ENCODE measurements around the gene FASTK. TPM values are rescaled to one million over a fixed set of nuclear protein-coding genes. Genes with fewer than 3 reads are reported as not detected.
A peak's percentile ranks its signal among the peaks of the same experiment; 100 is the strongest.
"Not testable (repeated sequence)": the region's sequence is repeated elsewhere in the genome, so short reads cannot be mapped to it uniquely, and the experiment has no call there.

The FASTK gene
- polyA plus RNA-seq, 1 experiment, result 89.9 TPM

- Histone ChIP-seq H3K4me3 (ENCODE audit: low read depth, low read length) (no peak overlapping the region), H3K27me3 (ENCODE audit: control insufficient read depth, insufficient read depth, low read length) (no peaks in the 10 kb centered on the region), H3K36me3 (ENCODE audit: control insufficient read depth, insufficient read depth, low read length) (peaks cover 10% of the 10 kb centered on the region)
- POLR2A ChIA-PET, result no interaction called here
- CTCF ChIA-PET, result interaction anchor here (0.6 to 3.0 kb wide), 5 partner anchors 14 to 143 kb away, joined by 3 to 12 read pairs (median 4); partner anchors contain the start of gene SLC4A2
- TF ChIP-seq CTCF (IDR thresholded peaks at IDR 0.05; ENCODE audit: insufficient read depth, low read depth, low read length), result no peak
- DNase-seq (ENCODE audit: low read depth), result no peak
Measured at GRCh38 chr7:151032936-151033863, 47.4 kb downstream of the FASTK start.

GRCh38 chr7:151031011-151031410, 49.6 kb downstream of the FASTK start:
- POLR2A ChIA-PET, result no interaction called here
- CTCF ChIA-PET, result interaction anchor here (1.8 to 3.0 kb wide), 2 partner anchors 12 to 80 kb away, joined by 8 to 12 read pairs; no protein-coding TSS in a partner anchor
- H3K4me3 ChIP-seq (ENCODE audit: low read depth, low read length), result no peak overlapping the region
- no peak for DNase-seq (ENCODE audit: low read depth)
- TF ChIP-seq CTCF (IDR thresholded peaks at IDR 0.05; ENCODE audit: insufficient read depth, low read depth, low read length), result no peak
- H3K36me3 ChIP-seq (ENCODE audit: control insufficient read depth, insufficient read depth, low read length), result peaks cover 3% of the 10 kb centered on the region
- no peaks in the 10 kb centered on the region for H3K27me3 ChIP-seq (ENCODE audit: control insufficient read depth, insufficient read depth, low read length)

GRCh38 chr7:151028948-151029501, 51.6 kb downstream of the FASTK start:
- no peak for TF ChIP-seq CTCF (IDR thresholded peaks at IDR 0.05; ENCODE audit: insufficient read depth, low read depth, low read length)
- DNase-seq (ENCODE audit: low read depth), result no peak
- POLR2A ChIA-PET, result interaction anchor here (1.0 to 1.3 kb wide), 2 partner anchors 9 to 81 kb away, joined by 3 to 4 read pairs; no protein-coding TSS in a partner anchor
- Histone ChIP-seq H3K4me3 (ENCODE audit: low read depth, low read length) (peak overlapping the region; percentile 84), H3K27me3 (ENCODE audit: control insufficient read depth, insufficient read depth, low read length) (no peaks in the 10 kb centered on the region), H3K36me3 (ENCODE audit: control insufficient read depth, insufficient read depth, low read length) (no peaks in the 10 kb centered on the region; the same call in 1 of the 2 replicates)
- CTCF ChIA-PET, result interaction anchor here (1.0 to 2.9 kb wide), 7 partner anchors 8 to 84 kb away, joined by 4 to 22 read pairs (median 7); partner anchors contain the start of gene TMUB1

GRCh38 chr7:151028131-151028947, 52.3 kb downstream of the FASTK start, which contains the start of gene ABCB8:
ABCB8 (plus strand) TSS chr7:151028450; CDS start chr7:151028516, 66 bp downstream.
- H3K27me3 ChIP-seq (ENCODE audit: control insufficient read depth, insufficient read depth, low read length), result 0 out of 2 replicates have a peak, but pooled peaks cover 1% of the 10 kb centered on the region
- CTCF ChIA-PET, result interaction anchor here (0.8 to 2.9 kb wide), 10 partner anchors 9 to 85 kb away, joined by 3 to 22 read pairs (median 6); partner anchors contain the start of gene TMUB1
- H3K36me3 ChIP-seq (ENCODE audit: control insufficient read depth, insufficient read depth, low read length), result no peaks in the 10 kb centered on the region; the same call in 1 of the 2 replicates
- TF ChIP-seq CTCF (IDR thresholded peaks at IDR 0.05; ENCODE audit: insufficient read depth, low read depth, low read length), result peak; percentile 50
- peak within 1 kb of the TSS; percentile 84 for H3K4me3 ChIP-seq (ENCODE audit: low read depth, low read length)
- POLR2A ChIA-PET, result interaction anchor here (0.6 to 1.3 kb wide), 3 partner anchors 10 to 199 kb away, joined by 3 to 4 read pairs (median 3); partner anchors contain the start of gene ABCF2
- DNase-seq (ENCODE audit: low read depth), result peak; percentile 99

GRCh38 chr7:151027728-151028130, 52.9 kb downstream of the FASTK start:
- not testable (repeated sequence) for H3K36me3 ChIP-seq (ENCODE audit: control insufficient read depth, insufficient read depth, low read length); DNase-seq (ENCODE audit: low read depth); H3K27me3 ChIP-seq (ENCODE audit: control insufficient read depth, insufficient read depth, low read length)
- H3K4me3 ChIP-seq (ENCODE audit: low read depth, low read length), result peak overlapping the region; percentile 84
- CTCF ChIA-PET, result interaction anchor here (0.8 to 2.9 kb wide), 9 partner anchors 9 to 86 kb away, joined by 3 to 22 read pairs (median 7); partner anchors contain the start of gene TMUB1
- POLR2A ChIA-PET, result interaction anchor here (1.3 kb wide), 1 partner anchor 11 kb away, joined by 4 read pairs; no protein-coding TSS in a partner anchor

GRCh38 chr7:151026771-151027727, 53.6 kb downstream of the FASTK start:
- CTCF ChIA-PET, result interaction anchor here (0.6 to 2.9 kb wide), 5 partner anchors 8 to 146 kb away, joined by 3 to 22 read pairs (median 3); no protein-coding TSS in a partner anchor
- H3K4me3 ChIP-seq (ENCODE audit: low read depth, low read length); H3K27me3 ChIP-seq (ENCODE audit: control insufficient read depth, insufficient read depth, low read length); POLR2A ChIA-PET; DNase-seq (ENCODE audit: low read depth); H3K36me3 ChIP-seq (ENCODE audit: control insufficient read depth, insufficient read depth, low read length): not testable (repeated sequence)
